IPS-18a (cell line): Measurements from ENCODE around the gene ADRA1B.

Experiments
- H3K27ac ChIP-seq: one replicate; pipeline ENCODE4 v1.5.1; 2013; ENCODE audit warnings: low read length
- H3K27me3 ChIP-seq: one replicate; pipeline ENCODE4 v1.6.1; 2013; ENCODE audit warnings: mild to moderate bottlenecking, low read length; ENCODE audit not compliant: control insufficient read depth, insufficient read depth
- H3K36me3 ChIP-seq: one replicate; pipeline ENCODE4 v1.6.1; 2013; ENCODE audit warnings: low read depth, low read length; ENCODE audit not compliant: control insufficient read depth
- H3K4me1 ChIP-seq: one replicate; pipeline ENCODE4 v1.6.1; 2013; ENCODE audit warnings: low read depth, low read length; ENCODE audit not compliant: control insufficient read depth
- H3K4me3 ChIP-seq: one replicate; pipeline ENCODE4 v1.5.1; 2013; ENCODE audit warnings: low read length
- H3K9ac ChIP-seq: one replicate; pipeline ENCODE4 v1.6.1; 2013; ENCODE audit warnings: mild to moderate bottlenecking, low read length, moderate library complexity
- H3K9me3 ChIP-seq: one replicate; pipeline ENCODE4 v1.6.1; 2013; ENCODE audit warnings: low read depth, low read length; ENCODE audit not compliant: control insufficient read depth

The ADRA1B gene

DNA sequence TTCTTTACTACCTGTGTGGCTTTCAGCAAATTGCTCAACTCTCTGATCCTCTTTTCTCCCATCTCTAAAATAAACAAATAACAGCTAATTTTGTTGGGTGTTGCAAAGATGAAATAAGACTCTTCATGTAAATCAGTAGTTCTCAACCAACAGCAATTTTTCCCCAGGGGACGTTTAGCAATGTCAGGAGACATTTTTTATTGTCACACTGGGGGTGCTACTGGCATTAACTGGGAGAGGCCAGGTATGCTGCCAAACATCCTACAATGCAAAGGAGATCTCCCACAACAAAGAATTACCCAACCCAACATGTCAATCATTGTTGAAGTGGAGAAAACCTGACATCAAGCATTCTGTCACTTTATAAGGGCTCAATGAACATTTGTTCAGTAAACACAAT lies 19.7 kb downstream of the ADRA1B start:
- no peaks in the 10 kb centered on the region for H3K36me3 ChIP-seq
- no peak overlapping the region for H3K27ac ChIP-seq
- no peak overlapping the region for H3K4me3 ChIP-seq
- H3K27me3 ChIP-seq: no peaks in the 10 kb centered on the region
- no peaks in the 10 kb centered on the region for H3K4me1 ChIP-seq
- no peaks in the 10 kb centered on the region for H3K9me3 ChIP-seq
- H3K9ac ChIP-seq: no peak overlapping the region

DNA sequence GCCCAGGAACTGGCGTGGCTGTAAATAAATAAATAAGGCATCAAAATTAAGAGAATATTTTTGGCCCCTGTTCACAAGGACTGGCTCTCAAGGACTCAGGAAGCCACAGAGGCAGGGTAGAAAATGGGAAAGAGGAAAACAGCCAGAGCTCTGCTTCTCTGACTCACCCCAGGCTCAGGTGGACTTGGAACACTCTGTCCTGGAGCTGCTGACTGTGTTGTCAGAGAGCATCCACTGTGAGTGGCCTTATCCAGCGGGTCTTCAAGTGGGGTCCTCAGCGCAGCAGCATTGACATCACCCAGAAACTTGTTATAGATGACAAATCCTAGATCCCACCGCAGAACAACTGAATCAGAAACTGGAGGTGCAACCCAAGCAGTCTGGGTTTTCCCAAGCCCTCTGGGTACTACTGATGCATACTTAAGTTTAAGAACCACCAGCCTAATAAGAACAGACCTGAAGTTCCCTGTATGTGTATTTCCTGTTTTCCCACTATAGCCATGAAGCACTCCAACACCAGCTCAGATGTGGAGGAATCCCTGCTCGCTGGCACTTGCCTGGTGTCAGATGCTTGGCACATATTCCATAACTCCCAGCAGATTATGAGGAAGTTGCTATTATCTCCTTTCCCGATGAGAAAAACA lies 20.5 kb downstream of the ADRA1B start:
- H3K36me3 ChIP-seq: no peaks in the 10 kb centered on the region
- H3K4me1 ChIP-seq: no peaks in the 10 kb centered on the region
- no peaks in the 10 kb centered on the region for H3K27me3 ChIP-seq
- no peak overlapping the region for H3K4me3 ChIP-seq
- no peaks in the 10 kb centered on the region for H3K9me3 ChIP-seq
- H3K27ac ChIP-seq: no peak overlapping the region
- H3K9ac ChIP-seq: no peak overlapping the region

DNA sequence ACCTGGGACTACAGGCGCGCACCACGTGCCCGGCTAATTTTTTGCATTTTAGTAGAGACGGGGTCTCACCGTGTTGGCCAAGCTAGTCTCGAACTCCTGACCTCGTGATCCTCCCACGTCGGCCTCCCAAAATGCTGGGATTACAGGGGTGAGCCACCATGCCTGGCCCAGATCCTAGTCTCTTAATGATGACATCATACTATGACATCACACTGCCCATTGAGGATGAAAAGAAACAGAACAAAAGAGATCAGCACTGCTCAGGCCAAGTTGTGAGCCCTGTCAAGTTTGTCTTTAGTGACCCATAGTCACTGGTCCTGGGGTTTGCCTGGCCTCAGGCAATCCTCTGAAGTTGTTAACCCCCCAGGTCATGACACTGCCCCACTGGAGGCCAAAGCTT lies 21.3 kb downstream of the ADRA1B start:
- Histone ChIP-seq H3K27me3 (no peaks in the 10 kb centered on the region), H3K4me1 (no peaks in the 10 kb centered on the region), H3K9ac (no peak overlapping the region), H3K36me3 (no peaks in the 10 kb centered on the region), H3K9me3 (no peaks in the 10 kb centered on the region), H3K4me3 (no peak overlapping the region), H3K27ac (no peak overlapping the region)

DNA sequence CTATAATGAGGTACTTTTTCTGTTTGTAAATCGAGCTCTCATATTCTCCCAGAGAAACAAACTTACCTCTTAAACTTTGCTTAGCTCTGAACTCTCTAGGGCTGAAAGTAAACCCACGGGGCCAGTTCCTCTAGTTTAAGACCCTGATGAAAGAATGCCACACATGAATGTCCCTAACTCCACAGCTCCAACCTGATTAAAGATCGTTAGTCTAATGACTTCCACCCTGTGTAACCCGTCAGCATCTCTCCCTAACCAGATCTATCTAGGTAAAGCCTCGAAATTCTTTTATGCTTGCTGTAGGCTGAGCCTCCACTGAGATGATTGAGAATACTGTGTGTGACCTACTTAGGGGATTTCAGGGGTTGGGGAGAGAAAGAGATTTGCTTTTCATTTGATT lies 27.0 kb downstream of the ADRA1B start:
- no peaks in the 10 kb centered on the region for H3K4me1 ChIP-seq
- no peak overlapping the region for H3K9ac ChIP-seq
- no peak overlapping the region for H3K27ac ChIP-seq
- no peaks in the 10 kb centered on the region for H3K27me3 ChIP-seq
- no peaks in the 10 kb centered on the region for H3K9me3 ChIP-seq
- no peak overlapping the region for H3K4me3 ChIP-seq
- no peaks in the 10 kb centered on the region for H3K36me3 ChIP-seq

DNA sequence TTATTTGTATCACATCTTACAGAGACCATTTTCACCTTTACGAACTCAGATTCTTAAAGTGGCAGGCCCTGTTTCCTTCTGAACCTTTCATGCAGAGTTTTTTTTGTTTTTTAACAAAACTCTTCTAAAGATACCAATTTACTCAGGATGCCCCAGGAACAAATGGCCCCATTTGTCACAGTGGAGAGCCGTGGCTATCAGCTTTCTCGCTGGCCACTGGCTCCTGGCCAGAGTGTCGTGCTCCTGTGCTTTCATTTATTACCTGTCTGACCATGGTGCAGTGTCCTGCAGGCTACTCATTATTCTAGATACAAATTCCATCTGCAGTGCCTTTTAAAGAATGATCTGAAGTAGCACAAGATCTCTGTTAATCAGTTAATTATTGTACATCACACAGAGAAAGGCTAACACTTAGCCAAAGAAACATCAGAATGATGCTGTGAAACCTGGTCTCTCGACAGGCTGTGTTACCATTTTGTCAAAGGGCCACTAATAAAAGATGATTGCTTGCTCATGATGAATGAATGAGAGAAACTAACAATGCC lies 27.8 kb downstream of the ADRA1B start:
- Histone ChIP-seq H3K4me3 (no peak overlapping the region), H3K27me3 (no peaks in the 10 kb centered on the region), H3K4me1 (no peaks in the 10 kb centered on the region), H3K36me3 (no peaks in the 10 kb centered on the region), H3K9ac (no peak overlapping the region), H3K9me3 (no peaks in the 10 kb centered on the region), H3K27ac (no peak overlapping the region)

DNA sequence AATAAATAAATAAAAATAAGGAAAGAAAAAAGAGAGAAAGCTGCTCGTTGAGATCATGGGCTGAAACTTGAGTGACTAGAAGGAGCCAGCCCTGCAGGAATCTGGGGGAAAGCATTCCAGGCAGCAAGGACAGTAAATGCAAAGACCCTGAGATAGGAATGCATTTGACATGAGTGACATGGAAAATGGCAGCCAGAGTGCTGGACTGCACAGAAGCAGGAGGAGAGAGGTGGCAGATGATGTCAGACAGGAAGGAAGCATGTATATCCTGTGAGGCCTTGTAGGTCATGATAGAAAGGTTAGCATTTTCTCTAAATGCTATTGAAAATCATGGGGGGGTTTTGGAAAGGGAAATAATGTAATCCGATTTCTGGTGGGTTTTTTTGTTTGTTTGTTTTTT lies 29.1 kb downstream of the ADRA1B start:
- Histone ChIP-seq H3K36me3 (no peaks in the 10 kb centered on the region), H3K9ac (no peak overlapping the region), H3K4me3 (no peak overlapping the region), H3K27me3 (no peaks in the 10 kb centered on the region), H3K4me1 (no peaks in the 10 kb centered on the region), H3K27ac (no peak overlapping the region), H3K9me3 (no peaks in the 10 kb centered on the region)

DNA sequence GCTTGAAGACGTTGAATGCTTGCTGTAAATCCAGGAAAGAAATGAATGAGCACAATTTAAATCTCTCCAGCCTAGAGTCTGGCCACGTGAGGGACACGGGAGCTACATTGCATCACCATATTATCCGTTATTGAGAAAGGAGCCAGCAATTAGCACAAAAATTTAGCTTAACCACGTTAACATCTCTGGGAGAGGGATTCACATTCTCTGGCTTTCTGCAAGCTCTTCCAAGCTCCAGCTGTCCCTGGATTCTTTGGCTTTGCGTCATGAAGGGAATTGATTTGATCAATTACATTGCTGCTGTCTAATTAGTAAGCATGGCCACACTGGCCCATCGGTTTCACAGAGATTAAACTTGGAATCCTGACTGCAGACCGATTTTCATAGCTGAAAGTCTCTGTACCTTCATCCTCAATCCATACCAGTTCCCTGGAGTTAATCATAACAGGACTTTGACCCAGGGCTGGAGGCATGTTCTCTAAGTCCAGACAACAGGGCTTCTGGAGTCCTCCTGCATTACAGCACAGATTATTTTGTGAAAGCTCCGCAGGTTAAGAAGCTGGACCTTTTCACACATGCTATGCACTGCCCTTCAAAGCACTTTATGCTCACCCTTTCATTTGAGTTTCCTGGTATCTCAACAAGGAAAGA lies 31.6 kb downstream of the ADRA1B start:
- no peaks in the 10 kb centered on the region for H3K9me3 ChIP-seq
- no peak overlapping the region for H3K27ac ChIP-seq
- H3K4me1 ChIP-seq: no peaks in the 10 kb centered on the region
- no peaks in the 10 kb centered on the region for H3K27me3 ChIP-seq
- H3K4me3 ChIP-seq: no peak overlapping the region
- no peak overlapping the region for H3K9ac ChIP-seq
- H3K36me3 ChIP-seq: no peaks in the 10 kb centered on the region

DNA sequence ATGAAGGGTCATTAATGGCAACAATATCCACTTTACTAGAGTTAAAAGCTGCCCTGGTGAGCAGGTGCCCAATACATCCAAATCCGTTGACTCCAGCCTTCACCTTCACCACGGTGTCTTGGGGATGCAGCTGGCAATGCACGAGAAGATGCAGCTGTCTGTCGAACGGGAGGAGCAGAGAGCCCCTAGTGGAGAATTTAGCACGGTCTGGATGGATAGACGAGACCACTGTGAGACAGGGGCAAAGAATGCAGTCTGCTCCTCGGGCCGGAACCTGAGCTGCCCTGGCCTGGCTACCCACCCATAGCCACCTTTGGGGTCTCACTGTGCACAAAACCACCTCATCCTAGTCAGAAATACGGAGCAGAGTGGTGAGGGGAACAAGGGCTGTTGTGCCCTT lies 35.1 kb downstream of the ADRA1B start:
- Histone ChIP-seq H3K27ac (no peak overlapping the region), H3K9ac (no peak overlapping the region), H3K4me3 (no peak overlapping the region), H3K36me3 (no peaks in the 10 kb centered on the region), H3K4me1 (no peaks in the 10 kb centered on the region), H3K27me3 (no peaks in the 10 kb centered on the region), H3K9me3 (no peaks in the 10 kb centered on the region)

DNA sequence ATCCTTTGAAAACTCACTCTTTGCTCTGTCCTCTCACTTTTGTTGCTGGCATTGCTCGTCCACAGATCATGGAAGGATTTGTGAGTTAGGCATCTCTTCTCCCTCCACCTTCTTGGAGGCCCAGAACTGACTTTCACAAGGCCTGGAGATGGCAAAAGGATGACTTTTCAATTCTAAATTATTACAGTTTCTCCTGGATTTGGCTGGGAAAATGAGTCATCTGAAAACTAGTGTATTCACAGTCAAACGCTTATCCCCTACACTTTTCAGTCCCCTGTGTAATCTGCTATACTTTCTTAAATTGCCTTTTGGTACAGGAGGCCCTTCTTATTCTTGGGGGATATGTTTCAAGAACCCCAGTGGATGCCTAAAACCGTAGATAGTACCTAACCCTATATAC lies 35.6 kb downstream of the ADRA1B start:
- no peaks in the 10 kb centered on the region for H3K4me1 ChIP-seq
- no peaks in the 10 kb centered on the region for H3K9me3 ChIP-seq
- H3K36me3 ChIP-seq: no peaks in the 10 kb centered on the region
- H3K27me3 ChIP-seq: no peaks in the 10 kb centered on the region
- H3K4me3 ChIP-seq: no peak overlapping the region
- H3K27ac ChIP-seq: no peak overlapping the region
- no peak overlapping the region for H3K9ac ChIP-seq

DNA sequence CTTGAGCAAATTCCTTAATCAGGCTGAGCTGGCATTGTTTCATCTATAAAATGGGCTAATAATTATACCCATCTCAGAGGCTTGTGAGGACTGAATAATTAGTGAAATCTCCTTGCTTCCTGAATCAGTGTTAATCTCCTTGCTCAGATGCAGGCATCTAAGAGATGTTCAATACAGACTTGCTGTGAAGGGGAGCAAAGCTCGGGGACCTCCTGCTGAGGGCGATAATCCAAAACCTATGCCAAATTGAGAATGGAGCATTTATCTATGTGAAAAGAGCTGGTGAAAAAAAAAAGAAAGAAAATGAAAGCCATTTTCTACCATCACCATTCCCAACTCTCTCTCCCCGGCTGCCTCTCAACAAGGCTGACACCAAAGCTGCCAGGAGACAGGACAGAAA lies 37.3 kb downstream of the ADRA1B start:
- Histone ChIP-seq H3K27me3 (no peaks in the 10 kb centered on the region), H3K4me1 (no peaks in the 10 kb centered on the region), H3K4me3 (no peak overlapping the region), H3K9me3 (no peaks in the 10 kb centered on the region), H3K36me3 (no peaks in the 10 kb centered on the region), H3K27ac (no peak overlapping the region), H3K9ac (no peak overlapping the region)

DNA sequence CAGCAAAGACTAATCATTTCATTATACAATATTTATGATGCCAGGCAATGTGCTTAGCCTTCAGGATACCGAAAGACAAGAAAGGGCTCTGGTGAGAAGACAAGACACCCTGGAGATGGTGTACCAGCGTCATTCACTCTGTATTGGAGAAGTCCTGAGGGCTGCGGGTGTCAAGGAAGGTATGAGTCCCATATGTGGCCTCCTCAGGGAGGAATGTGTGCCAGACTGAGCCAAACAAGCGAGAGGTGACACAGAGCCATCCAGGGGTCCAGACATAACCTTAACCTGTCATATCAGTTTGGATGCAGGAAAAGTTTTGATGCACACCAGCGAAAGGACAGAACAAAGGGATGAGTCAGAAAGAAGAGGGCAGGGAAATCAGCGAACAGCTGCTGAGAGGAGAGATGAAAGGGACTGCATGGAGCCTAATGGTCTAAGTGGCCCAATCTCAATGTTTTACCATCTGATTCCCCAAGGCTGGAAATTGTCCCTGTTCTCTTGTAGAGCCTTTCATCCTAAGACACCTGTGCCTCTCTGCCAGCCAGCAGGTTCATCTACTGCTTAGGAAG lies 38.9 kb downstream of the ADRA1B start:
- no peaks in the 10 kb centered on the region for H3K27me3 ChIP-seq
- H3K9ac ChIP-seq: no peak overlapping the region
- no peaks in the 10 kb centered on the region for H3K4me1 ChIP-seq
- no peak overlapping the region for H3K27ac ChIP-seq
- no peaks in the 10 kb centered on the region for H3K9me3 ChIP-seq
- no peak overlapping the region for H3K4me3 ChIP-seq
- H3K36me3 ChIP-seq: no peaks in the 10 kb centered on the region

DNA sequence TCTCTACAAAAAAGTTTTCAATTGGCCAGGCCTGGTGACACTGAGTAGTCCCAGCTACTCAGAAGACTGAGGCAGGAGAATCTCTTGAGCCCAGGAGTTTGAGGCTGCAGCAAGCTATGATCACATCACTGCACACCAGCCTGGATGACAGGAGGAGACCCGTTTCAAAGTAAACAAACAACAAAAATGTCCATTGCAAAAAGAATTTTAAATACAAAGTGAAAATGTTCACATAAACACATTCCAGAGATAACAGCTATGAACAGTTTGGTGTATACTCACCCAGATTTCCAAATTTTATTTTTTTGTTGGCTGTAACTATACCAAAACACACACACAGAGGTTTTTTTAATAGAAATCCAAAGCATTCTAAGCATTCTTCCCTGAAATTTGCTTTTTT lies 39.8 kb downstream of the ADRA1B start:
- no peaks in the 10 kb centered on the region for H3K27me3 ChIP-seq
- H3K9ac ChIP-seq: no peak overlapping the region
- no peaks in the 10 kb centered on the region for H3K36me3 ChIP-seq

More for the DNA sequence above, 39.8 kb downstream of the ADRA1B start:
- no peaks in the 10 kb centered on the region for H3K4me1 ChIP-seq
- no peak overlapping the region for H3K4me3 ChIP-seq
- H3K9me3 ChIP-seq: no peaks in the 10 kb centered on the region
- H3K27ac ChIP-seq: no peak overlapping the region
